Natural killer cell (primary cell): ENCODE results near the gene NHEJ1. TPM values are rescaled to one million over a fixed set of nuclear protein-coding genes. Genes with fewer than 3 reads are reported as not detected.
A peak's percentile ranks its signal among the peaks of the same experiment; 100 is the strongest.

Experiments used
- ATAC-seq, 3 donors: fragments of 150-1000 bp in 2 of 3; fragments of 200-7000 bp in 1 of 3; cut with Tn5 transposase; 1 replicate in 1 of 3; 2 replicates in 2 of 3; pipeline ENCODE4 v1.10.0; 2021; ENCODE audit warnings: mild to moderate bottlenecking in 2 of 3, moderate library complexity in 2 of 3
- DNase-seq, 2 donors: peaks; one replicate each; pipeline versions ENCODE4 v3.0.0 to v3.0.0-alpha.2; 2013 to 2021; ENCODE audit warnings: mixed read lengths in 1 of 2
- H3K27ac ChIP-seq: one replicate; pipeline ENCODE4 v1.5.1; 2013; ENCODE audit warnings: mild to moderate bottlenecking, low read length
- H3K27me3 ChIP-seq: one replicate; pipeline ENCODE4 v1.6.1; 2013; ENCODE audit warnings: low read length; ENCODE audit not compliant: control insufficient read depth, insufficient read depth
- H3K36me3 ChIP-seq: one replicate; pipeline ENCODE4 v1.6.1; 2013; ENCODE audit warnings: low read length; ENCODE audit not compliant: control insufficient read depth, insufficient read depth
- H3K4me1 ChIP-seq: one replicate; pipeline ENCODE4 v1.6.1; 2013; ENCODE audit warnings: low read length; ENCODE audit not compliant: control insufficient read depth, insufficient read depth
- H3K4me3 ChIP-seq: one replicate; pipeline ENCODE4 v1.5.1; 2013; ENCODE audit warnings: low read length
- H3K9me3 ChIP-seq: one replicate; pipeline ENCODE4 v1.6.1; 2013; ENCODE audit warnings: low read length; ENCODE audit not compliant: control insufficient read depth, insufficient read depth
- H3K27ac Mint-ChIP-seq, 2 donors: one replicate each; pipeline ENCODE4 v1.8.0; 2022; ENCODE audit warnings: mild to moderate bottlenecking in 2 of 2, mixed read lengths in 2 of 2, moderate library complexity in 1 of 2
- H3K27me3 Mint-ChIP-seq, 2 donors: one replicate each; pipeline ENCODE4 v1.8.0; 2022; ENCODE audit warnings: low read depth in 2 of 2, mixed read lengths in 2 of 2
- H3K36me3 Mint-ChIP-seq: one replicate; pipeline ENCODE4 v1.8.0; 2022; ENCODE audit warnings: mixed read lengths
- H3K4me1 Mint-ChIP-seq, 2 donors: one replicate each; pipeline ENCODE4 v1.8.0; 2022; ENCODE audit warnings: mixed read lengths in 2 of 2
- H3K4me3 Mint-ChIP-seq: one replicate; pipeline ENCODE4 v1.8.0; 2022; ENCODE audit warnings: mild to moderate bottlenecking, moderate library complexity, mixed read lengths
- H3K9me3 Mint-ChIP-seq, 2 donors: one replicate each; pipeline ENCODE4 v1.8.0; 2022; ENCODE audit warnings: mixed read lengths in 2 of 2
- CTCF ChIP-seq: fragments of 200-600 bp; IDR thresholded peaks from one replicate; pipeline ENCODE4 v1.8.0; 2022; ENCODE audit warnings: antibody characterized with exemption
- WGBS: methylation state at CpG from one replicate; pipeline ENCODE4 v1.1.7; 2013; ENCODE audit warnings: missing lambda C conversion rate; ENCODE audit not compliant: insufficient coverage; 5-methylcytosine and 5-hydroxymethylcytosine counted together
- intact Hi-C: fragments of 100-400 bp; cut with micrococcal nuclease; formaldehyde crosslinking; loops from one replicate; pipeline ENCODE4 v1.14.2; 2022
- total RNA-seq, 4 donors: library from RNA; stranded (reverse); fragments of 120-200 nt in 1 of 4; gene quantifications; one replicate each; pipeline versions ENCODE4 v1.2.3 to v1.2.4, GENCODE V29; 2013 to 2022

NHEJ1 gene
- total RNA-seq, 3 donors from 2014 or later (not counting 1 experiment from before 2014, with no cell fraction given): 9.9 to 12.7 (median 11.0) TPM

DNA sequence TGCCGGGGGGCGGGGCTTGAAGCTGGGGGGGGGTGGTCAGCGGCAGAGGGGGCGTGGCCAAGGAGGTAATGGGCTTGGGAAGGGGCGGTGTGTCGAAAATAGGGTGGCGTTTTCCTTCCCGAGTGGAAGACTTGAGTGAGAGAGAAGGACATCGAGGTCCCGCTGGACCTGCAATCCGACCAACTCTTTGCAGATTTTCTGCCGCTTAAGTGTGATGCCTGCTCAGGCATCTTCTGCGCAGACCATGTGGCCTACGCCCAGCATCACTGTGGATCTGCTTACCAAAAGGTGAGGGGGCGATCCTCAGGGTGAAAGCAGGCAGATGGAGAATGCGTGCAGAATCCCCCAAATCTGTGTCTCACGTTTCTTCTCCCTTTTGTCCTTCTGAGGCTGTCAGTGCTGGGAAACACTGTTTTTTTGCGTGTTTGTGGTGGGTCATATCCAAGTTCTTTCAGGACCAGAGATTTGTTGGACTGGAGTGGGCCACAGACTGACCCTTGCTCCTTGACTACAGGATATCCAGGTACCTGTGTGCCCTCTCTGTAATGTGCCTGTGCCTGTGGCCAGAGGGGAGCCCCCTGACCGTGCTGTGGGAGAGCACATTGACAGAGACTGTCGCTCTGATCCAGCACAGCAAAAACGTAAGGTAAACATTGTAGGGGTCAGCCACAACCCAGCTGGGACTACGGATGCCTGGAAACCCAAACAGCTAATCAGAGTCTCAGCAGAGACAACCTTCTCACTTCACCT is 46.7 kb upstream of the NHEJ1 start:
- no peak for DNase-seq
- H3K27ac ChIP-seq: peak overlapping the region; percentile 92
- intact Hi-C loops: no loop called here
- no peaks in the 10 kb centered on the region for H3K9me3 Mint-ChIP-seq
- no peaks in the 10 kb centered on the region for H3K27me3 ChIP-seq
- peaks cover 17% of the 10 kb centered on the region for H3K36me3 ChIP-seq
- peak overlapping the region; percentile 90 for H3K4me3 Mint-ChIP-seq
- peaks cover 24 to 33% of the 10 kb centered on the region in 2 donors for H3K4me1 Mint-ChIP-seq
- H3K4me1 ChIP-seq: peaks cover 52% of the 10 kb centered on the region
- H3K27ac Mint-ChIP-seq: peak overlapping the region; percentile 92 to 98
- no peaks in the 10 kb centered on the region for H3K36me3 Mint-ChIP-seq
- no peak for ATAC-seq
- no peak for TF ChIP-seq CTCF
- no peaks in the 10 kb centered on the region for H3K9me3 ChIP-seq
- peak overlapping the region; percentile 64 for H3K4me3 ChIP-seq
- 29% methylated on average over 22 of the region's 22 CpGs for WGBS
- no peaks in the 10 kb centered on the region for H3K27me3 Mint-ChIP-seq

- Mint-ChIP-seq H3K36me3 (no peaks in the 10 kb centered on the region), H3K27ac (peak within 1 kb of the TSS; percentile 92 to 98), H3K9me3 (no peaks in the 10 kb centered on the region), H3K4me1 (peaks cover 24 to 32% of the 10 kb centered on the region in 2 donors), H3K4me3 (peak within 1 kb of the TSS; percentile 90), H3K27me3 (no peaks in the 10 kb centered on the region)
- Histone ChIP-seq H3K27ac (peak within 1 kb of the TSS; percentile 92), H3K27me3 (no peaks in the 10 kb centered on the region), H3K9me3 (no peaks in the 10 kb centered on the region), H3K4me3 (peak within 1 kb of the TSS; percentile 64), H3K4me1 (peaks cover 52% of the 10 kb centered on the region), H3K36me3 (peaks cover 17% of the 10 kb centered on the region)
- intact Hi-C loops: loop anchor here (1.0 kb wide), 4 partner anchors 23 to 73 kb away; partner anchors contain the start of genes ANKZF1, ATG9A, DNAJB2 and NHEJ1
- DNase-seq: peak; percentile 96 to 98
- WGBS: under 1% methylated on average over 76 of the region's 76 CpGs
- no peak for TF ChIP-seq CTCF
- ATAC-seq: peak; percentile 92 to 98 (median 92)
These were observed 45.9 kb upstream of the NHEJ1 start, which contains the start of gene ZFAND2B for GRCh38 chr2:219206328-219207133. TSS of gene ZFAND2B (plus strand) at chr2:219206782. CDS start at chr2:219206988, 206 bp downstream.

DNA sequence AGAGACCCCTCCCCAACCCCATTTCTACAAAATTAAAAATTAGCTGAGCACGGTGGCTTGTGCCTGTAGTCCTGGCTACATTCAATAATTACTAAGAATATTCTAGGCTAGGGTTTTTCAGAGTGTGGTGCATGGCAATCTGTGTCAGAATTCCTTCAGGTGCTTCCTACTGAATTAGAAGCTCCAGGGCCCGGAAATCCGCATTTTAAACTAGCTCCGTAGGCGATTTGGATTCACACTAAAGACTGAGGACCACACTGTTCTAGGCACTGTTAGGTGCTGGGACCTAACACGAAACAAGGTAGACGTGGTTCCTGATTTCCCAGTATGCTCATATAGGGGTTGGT is 45.3 kb upstream of the NHEJ1 start:
- no peak for TF ChIP-seq CTCF
- Histone ChIP-seq H3K36me3 (peaks cover 17% of the 10 kb centered on the region), H3K27me3 (no peaks in the 10 kb centered on the region), H3K27ac (peak overlapping the region; percentile 91), H3K4me3 (peak overlapping the region; percentile 64), H3K9me3 (no peaks in the 10 kb centered on the region), H3K4me1 (peaks cover 47% of the 10 kb centered on the region)
- no peaks in the 10 kb centered on the region for H3K27me3 Mint-ChIP-seq
- no peak for DNase-seq
- H3K36me3 Mint-ChIP-seq: no peaks in the 10 kb centered on the region
- H3K4me3 Mint-ChIP-seq: peak overlapping the region; percentile 90
- WGBS: 20% methylated on average over 6 of the region's 7 CpGs
- no peaks in the 10 kb centered on the region for H3K9me3 Mint-ChIP-seq
- peaks cover 20 to 27% of the 10 kb centered on the region in 2 donors for H3K4me1 Mint-ChIP-seq
- intact Hi-C loops: loop anchor here (1.0 kb wide), 4 partner anchors 23 to 73 kb away; partner anchors contain the start of genes ANKZF1, ATG9A, DNAJB2 and NHEJ1
- ATAC-seq: no peak
- H3K27ac Mint-ChIP-seq: peak overlapping the region; percentile 92 to 98
